ENCODE measurements around the gene NFKB2. TPM values are rescaled to one million over a fixed set of nuclear protein-coding genes. Genes with fewer than 3 reads are reported as not detected.
A peak's percentile ranks its signal among the peaks of the same experiment; 100 is the strongest.

The NFKB2 gene
- total RNA-seq, 3 donors from 2014 or later = 11.0 to 21.0 (median 18.9) TPM

- Histone ChIP-seq H3K4me1 (peaks cover 5 to 11% of the 10 kb centered on the region in 2 donors), H3K36me3 (no peaks in the 10 kb centered on the region), H3K4me3 (peak overlapping the region; percentile 83 to 94 (median 90)), H3K9me3 (no peaks in the 10 kb centered on the region), H3K27me3 (peaks cover 0 to 14% of the 10 kb centered on the region in 2 donors), H3K27ac (peak overlapping the region; percentile 88 to 96)
- DNase-seq (ENCODE audit: low spot score in 2 of 2) = peak; percentile 65 to 81
- TF ChIP-seq, protein P1, sequence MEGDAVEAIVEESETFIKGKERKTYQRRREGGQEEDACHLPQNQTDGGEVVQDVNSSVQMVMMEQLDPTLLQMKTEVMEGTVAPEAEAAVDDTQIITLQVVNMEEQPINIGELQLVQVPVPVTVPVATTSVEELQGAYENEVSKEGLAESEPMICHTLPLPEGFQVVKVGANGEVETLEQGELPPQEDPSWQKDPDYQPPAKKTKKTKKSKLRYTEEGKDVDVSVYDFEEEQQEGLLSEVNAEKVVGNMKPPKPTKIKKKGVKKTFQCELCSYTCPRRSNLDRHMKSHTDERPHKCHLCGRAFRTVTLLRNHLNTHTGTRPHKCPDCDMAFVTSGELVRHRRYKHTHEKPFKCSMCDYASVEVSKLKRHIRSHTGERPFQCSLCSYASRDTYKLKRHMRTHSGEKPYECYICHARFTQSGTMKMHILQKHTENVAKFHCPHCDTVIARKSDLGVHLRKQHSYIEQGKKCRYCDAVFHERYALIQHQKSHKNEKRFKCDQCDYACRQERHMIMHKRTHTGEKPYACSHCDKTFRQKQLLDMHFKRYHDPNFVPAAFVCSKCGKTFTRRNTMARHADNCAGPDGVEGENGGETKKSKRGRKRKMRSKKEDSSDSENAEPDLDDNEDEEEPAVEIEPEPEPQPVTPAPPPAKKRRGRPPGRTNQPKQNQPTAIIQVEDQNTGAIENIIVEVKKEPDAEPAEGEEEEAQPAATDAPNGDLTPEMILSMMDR (IDR thresholded peaks at IDR 0.05) = peak; percentile 41 to 75 (median 72)
- TF ChIP-seq POLR2AphosphoS5 (IDR thresholded peaks at IDR 0.05) (peak in 1 of 3 donors; percentile 76), POLR2A (IDR thresholded peaks at IDR 0.05) (no peak)
- intact Hi-C loops (cut with DNase I; ENCODE audit: low total_unique reads) = no loop called here
Observed at GRCh38 chr10:102422545-102423129, 27.1 kb downstream of the NFKB2 start.

- Histone ChIP-seq H3K27ac (peak overlapping the region; percentile 88 to 96), H3K27me3 (peaks cover 0 to 5% of the 10 kb centered on the region in 2 donors)
Observed at GRCh38 chr10:102423372-102423968, 28.0 kb downstream of the NFKB2 start.

DNA sequence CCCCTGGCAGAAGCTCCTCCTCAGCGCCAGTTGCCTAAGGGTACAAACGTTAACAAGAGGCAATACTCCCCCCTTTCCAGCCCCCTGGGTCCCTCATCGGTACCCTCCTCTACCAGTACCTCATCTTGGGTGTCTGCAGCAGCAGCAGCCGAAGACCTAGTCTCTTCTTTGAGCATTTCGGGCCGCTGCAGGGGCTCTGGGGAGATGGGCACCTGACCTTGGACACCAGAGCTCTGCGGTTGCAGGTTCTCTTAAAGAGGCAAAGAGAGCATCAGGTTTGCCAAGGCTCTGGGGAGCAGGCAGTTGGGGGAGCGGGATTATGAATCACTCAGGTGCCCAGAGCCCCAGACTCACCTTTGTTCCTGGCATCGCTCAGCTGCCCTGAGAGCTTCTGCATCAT lies 28.6 kb downstream of the NFKB2 start:
- Histone ChIP-seq H3K36me3 (no peaks in the 10 kb centered on the region), H3K27ac (no peak overlapping the region), H3K9me3 (no peaks in the 10 kb centered on the region), H3K4me3 (no peak overlapping the region), H3K4me1 (peaks cover 5 to 11% of the 10 kb centered on the region in 2 donors), H3K27me3 (no peaks in the 10 kb centered on the region)
- DNase-seq (ENCODE audit: low spot score in 2 of 2) = no peak
- intact Hi-C loops (cut with DNase I; ENCODE audit: low total_unique reads) = no loop called here
- TF ChIP-seq POLR2A (IDR thresholded peaks at IDR 0.05) (no peak), POLR2AphosphoS5 (IDR thresholded peaks at IDR 0.05) (no peak)
- TF ChIP-seq, protein P1 (IDR thresholded peaks at IDR 0.05) = no peak

More at GRCh38 chr10:102423372-102423968, 28.0 kb downstream of the NFKB2 start:
- no peak for DNase-seq (ENCODE audit: low spot score in 2 of 2)
- Histone ChIP-seq H3K4me1 (peaks cover 5 to 11% of the 10 kb centered on the region in 2 donors), H3K4me3 (peak overlapping the region in 1 of 3 donors; percentile 90), H3K9me3 (no peaks in the 10 kb centered on the region), H3K36me3 (no peaks in the 10 kb centered on the region)
- TF ChIP-seq, protein P1 (IDR thresholded peaks at IDR 0.05) = no peak
- no peak for TF ChIP-seq POLR2AphosphoS5 (IDR thresholded peaks at IDR 0.05)
- TF ChIP-seq POLR2A (IDR thresholded peaks at IDR 0.05) = no peak
- intact Hi-C loops (cut with DNase I; ENCODE audit: low total_unique reads) = no loop called here

DNA sequence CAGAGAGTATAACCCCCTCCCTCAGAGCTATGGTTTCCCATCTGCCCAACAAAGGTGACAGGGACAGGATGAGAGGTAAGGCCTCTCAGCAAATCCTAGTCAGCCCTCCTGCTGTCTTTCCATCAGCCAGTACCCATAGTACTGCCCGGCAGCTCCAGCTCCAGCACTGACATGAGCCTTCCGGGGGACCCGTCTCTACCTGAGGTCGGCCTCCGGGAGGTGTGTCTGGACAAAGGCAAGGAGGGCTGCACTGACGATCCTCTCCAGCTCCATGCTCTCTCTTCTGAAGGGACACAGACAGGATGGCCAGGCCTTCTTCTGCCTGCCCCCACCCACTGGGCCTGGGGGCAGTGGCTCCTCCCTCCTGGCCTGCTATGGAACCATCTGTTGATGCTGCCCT lies 29.4 kb downstream of the NFKB2 start:
- H3K27ac ChIP-seq = no peak overlapping the region
- intact Hi-C loops (cut with DNase I; ENCODE audit: low total_unique reads) = no loop called here
- no peak for DNase-seq (ENCODE audit: low spot score in 2 of 2)
- H3K36me3 ChIP-seq = no peaks in the 10 kb centered on the region
- H3K4me3 ChIP-seq = no peak overlapping the region
- TF ChIP-seq, protein P1 (IDR thresholded peaks at IDR 0.05) = no peak
- TF ChIP-seq POLR2A (IDR thresholded peaks at IDR 0.05) = no peak
- TF ChIP-seq POLR2AphosphoS5 (IDR thresholded peaks at IDR 0.05) = no peak
- no peaks in the 10 kb centered on the region for H3K27me3 ChIP-seq
- peaks cover 3 to 8% of the 10 kb centered on the region in 2 donors for H3K4me1 ChIP-seq
- H3K9me3 ChIP-seq = no peaks in the 10 kb centered on the region

DNA sequence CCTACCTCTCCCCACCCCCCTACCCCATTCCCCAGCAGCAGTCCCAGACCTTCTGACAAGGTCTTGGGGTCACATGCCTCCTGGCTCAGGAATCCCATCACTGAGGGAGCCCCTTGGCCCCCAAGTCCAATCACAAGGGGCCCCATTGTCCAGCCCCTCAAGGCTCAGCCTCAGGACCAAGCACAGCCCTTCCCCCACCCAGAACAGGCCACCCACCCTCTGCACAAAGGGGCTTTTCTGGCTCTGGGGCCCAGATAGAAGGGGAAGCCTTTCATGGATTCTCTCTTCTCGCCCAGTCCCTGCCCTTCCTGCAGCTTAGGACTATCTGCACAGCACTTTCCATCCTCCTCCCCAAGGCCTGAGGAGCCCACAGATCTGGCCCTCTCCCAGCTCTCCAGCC lies 29.9 kb downstream of the NFKB2 start:
- Histone ChIP-seq H3K27ac (no peak overlapping the region), H3K27me3 (no peaks in the 10 kb centered on the region), H3K9me3 (no peaks in the 10 kb centered on the region), H3K36me3 (no peaks in the 10 kb centered on the region), H3K4me3 (no peak overlapping the region), H3K4me1 (peaks cover 0 to 5% of the 10 kb centered on the region in 2 donors)
- intact Hi-C loops (cut with DNase I; ENCODE audit: low total_unique reads) = no loop called here
- DNase-seq (ENCODE audit: low spot score in 2 of 2) = no peak
- TF ChIP-seq, protein P1 (IDR thresholded peaks at IDR 0.05) = no peak
- TF ChIP-seq POLR2AphosphoS5 (IDR thresholded peaks at IDR 0.05) (no peak), POLR2A (IDR thresholded peaks at IDR 0.05) (no peak)
